SK-N-SH (cell line): Measurements from ENCODE around the gene ANO10.

Experiments
- EP300 ChIP-seq, 2 experiments: IDR thresholded peaks; 2 replicates each; pipeline versions ENCODE4 v1.4.0 to v1.6.1; 2012; ENCODE audit warnings: borderline replicate concordance in 1 of 2, low read depth in 1 of 2, low read length in 1 of 2
- GATA2 ChIP-seq: sonication (generic); formaldehyde crosslinking; IDR thresholded peaks from 2 replicates; pipeline ENCODE4 v1.5.0; 2020; ENCODE audit warnings: mild to moderate bottlenecking, missing genetic modification reagents
- MEF2A ChIP-seq: IDR thresholded peaks from 2 replicates; pipeline ENCODE4 v1.4.0; 2012; ENCODE audit warnings: low read depth, borderline replicate concordance
- POLR2AphosphoS5 ChIP-seq: IDR thresholded peaks from 2 replicates; pipeline ENCODE4 v1.6.1; 2012; ENCODE audit warnings: low read depth, low read length
- RAD21 ChIP-seq: IDR thresholded peaks from 2 replicates; pipeline ENCODE4 v1.6.1; 2012; ENCODE audit warnings: mild to moderate bottlenecking, low read length
- SIN3A ChIP-seq: IDR thresholded peaks from 2 replicates; pipeline ENCODE4 v1.6.1; 2012; ENCODE audit warnings: low read depth, mild to moderate bottlenecking, low read length, moderate library complexity, borderline replicate concordance
- YY1 ChIP-seq: IDR thresholded peaks from 2 replicates; pipeline ENCODE4 v1.4.0; 2012; ENCODE audit warnings: low read depth, mild to moderate bottlenecking
- TF ChIP-seq, protein P1 (sequence below): fragments of 200-600 bp; sonication (generic); IDR thresholded peaks from 2 replicates; pipeline ENCODE4 v1.6.1; 2017; ENCODE audit warnings: antibody characterized with exemption, mild to moderate bottlenecking, moderate library complexity
- TF ChIP-seq, protein P2 (sequence below): IDR thresholded peaks from 2 replicates; pipeline ENCODE4 v1.4.0; 2012; ENCODE audit warnings: low read depth
- TF ChIP-seq, protein P3 (sequence below): fragments of 150-350 bp; IDR thresholded peaks from 2 replicates; pipeline ENCODE4 v1.6.1; 2017; ENCODE audit warnings: antibody characterized with exemption, low read length, low read depth, borderline replicate concordance

DNA sequence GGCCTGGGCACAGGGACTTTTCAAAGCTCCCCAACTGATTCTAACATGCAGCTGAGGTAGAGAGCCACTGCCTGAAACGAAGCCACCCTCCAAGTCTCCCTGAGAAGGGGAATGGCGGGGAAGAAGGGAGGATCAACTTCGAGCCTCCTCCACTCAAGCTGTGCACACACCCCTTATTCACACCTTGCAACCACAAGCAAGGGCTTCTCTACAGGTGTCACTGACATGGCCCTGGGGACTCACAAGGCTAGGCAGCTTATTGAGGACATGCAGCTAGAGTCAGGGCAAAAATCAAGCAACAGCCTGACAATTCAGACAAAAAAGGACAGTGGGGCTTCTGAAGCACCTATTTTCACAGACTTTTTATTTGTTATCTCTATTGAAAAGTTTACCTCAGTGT, 250.3 kb downstream of the ANO10 start:
- TF ChIP-seq, protein P1, sequence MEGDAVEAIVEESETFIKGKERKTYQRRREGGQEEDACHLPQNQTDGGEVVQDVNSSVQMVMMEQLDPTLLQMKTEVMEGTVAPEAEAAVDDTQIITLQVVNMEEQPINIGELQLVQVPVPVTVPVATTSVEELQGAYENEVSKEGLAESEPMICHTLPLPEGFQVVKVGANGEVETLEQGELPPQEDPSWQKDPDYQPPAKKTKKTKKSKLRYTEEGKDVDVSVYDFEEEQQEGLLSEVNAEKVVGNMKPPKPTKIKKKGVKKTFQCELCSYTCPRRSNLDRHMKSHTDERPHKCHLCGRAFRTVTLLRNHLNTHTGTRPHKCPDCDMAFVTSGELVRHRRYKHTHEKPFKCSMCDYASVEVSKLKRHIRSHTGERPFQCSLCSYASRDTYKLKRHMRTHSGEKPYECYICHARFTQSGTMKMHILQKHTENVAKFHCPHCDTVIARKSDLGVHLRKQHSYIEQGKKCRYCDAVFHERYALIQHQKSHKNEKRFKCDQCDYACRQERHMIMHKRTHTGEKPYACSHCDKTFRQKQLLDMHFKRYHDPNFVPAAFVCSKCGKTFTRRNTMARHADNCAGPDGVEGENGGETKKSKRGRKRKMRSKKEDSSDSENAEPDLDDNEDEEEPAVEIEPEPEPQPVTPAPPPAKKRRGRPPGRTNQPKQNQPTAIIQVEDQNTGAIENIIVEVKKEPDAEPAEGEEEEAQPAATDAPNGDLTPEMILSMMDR: no peak
- TF ChIP-seq MEF2A (no peak), GATA2 (CRISPR knock-in tag) (no peak), POLR2AphosphoS5 (no peak), RAD21 (no peak), YY1 (no peak), EP300 (IDR thresholded peaks at IDR 0.05; ENCODE audit: borderline replicate concordance in 1 of 2, low read depth in 1 of 2, low read length in 1 of 2) (no peak), SIN3A (no peak)
- TF ChIP-seq, protein P2, sequence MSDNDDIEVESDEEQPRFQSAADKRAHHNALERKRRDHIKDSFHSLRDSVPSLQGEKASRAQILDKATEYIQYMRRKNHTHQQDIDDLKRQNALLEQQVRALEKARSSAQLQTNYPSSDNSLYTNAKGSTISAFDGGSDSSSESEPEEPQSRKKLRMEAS: no peak
- TF ChIP-seq, protein P3, sequence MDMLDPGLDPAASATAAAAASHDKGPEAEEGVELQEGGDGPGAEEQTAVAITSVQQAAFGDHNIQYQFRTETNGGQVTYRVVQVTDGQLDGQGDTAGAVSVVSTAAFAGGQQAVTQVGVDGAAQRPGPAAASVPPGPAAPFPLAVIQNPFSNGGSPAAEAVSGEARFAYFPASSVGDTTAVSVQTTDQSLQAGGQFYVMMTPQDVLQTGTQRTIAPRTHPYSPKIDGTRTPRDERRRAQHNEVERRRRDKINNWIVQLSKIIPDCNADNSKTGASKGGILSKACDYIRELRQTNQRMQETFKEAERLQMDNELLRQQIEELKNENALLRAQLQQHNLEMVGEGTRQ: no peak
